Aorta (tissue), 5 donors: Measurements from ENCODE around the gene FGD4. TPM values are rescaled to one million over a fixed set of nuclear protein-coding genes. Genes with fewer than 3 reads are reported as not detected.
"Not testable (repeated sequence)": the region's sequence is repeated elsewhere in the genome, so short reads cannot be mapped to it uniquely, and the experiment has no call there.

Experiments
- ATAC-seq: fragments of 200-7000 bp; cut with Tn5 transposase; one replicate; pipeline ENCODE4 v1.9.1; 2022; ENCODE audit warnings: moderate library complexity; ENCODE audit not compliant: low FRiP score
- DNase-seq, 2 donors: peaks; one replicate each; pipeline ENCODE4 v3.0.0-alpha.2; 2020
- H3K27ac ChIP-seq, 2 donors: one replicate each; pipeline ENCODE4 v1.5.1; 2013; ENCODE audit warnings: low read length in 2 of 2, mild to moderate bottlenecking in 2 of 2, moderate library complexity in 2 of 2, control low read depth in 1 of 2, inconsistent platforms in 1 of 2, low read depth in 1 of 2
- H3K27me3 ChIP-seq, 2 donors: one replicate each; pipeline ENCODE4 v1.6.1; 2013; ENCODE audit warnings: control low read depth in 1 of 2, low read length in 1 of 2, mild to moderate bottlenecking in 1 of 2, moderate library complexity in 1 of 2; ENCODE audit not compliant: insufficient read depth in 2 of 2, control insufficient read depth in 1 of 2
- H3K36me3 ChIP-seq, 2 donors: one replicate each; pipeline ENCODE4 v1.6.1; 2013; ENCODE audit warnings: control low read depth in 1 of 2, low read length in 1 of 2, mild to moderate bottlenecking in 1 of 2; ENCODE audit not compliant: insufficient read depth in 2 of 2, control insufficient read depth in 1 of 2
- H3K4me1 ChIP-seq, 2 donors: one replicate each; pipeline ENCODE4 v1.6.1; 2013; ENCODE audit warnings: low read length in 2 of 2, control low read depth in 1 of 2, mild to moderate bottlenecking in 1 of 2, moderate library complexity in 1 of 2; ENCODE audit not compliant: insufficient read depth in 2 of 2, control insufficient read depth in 1 of 2
- H3K4me3 ChIP-seq, 2 donors: one replicate each; pipeline ENCODE4 v1.5.1; 2013; ENCODE audit warnings: low read length in 2 of 2, control low read depth in 1 of 2, mild to moderate bottlenecking in 1 of 2
- H3K9me3 ChIP-seq: one replicate; pipeline ENCODE4 v1.6.1; 2013; ENCODE audit warnings: mild to moderate bottlenecking, low read length; ENCODE audit not compliant: control insufficient read depth
- WGBS, 2 donors: extraction: QIAGEN DNeasy Blood & Tissue Kit; methylation state at CpG; one replicate each; pipeline ENCODE4 v1.1.7; 2013; 5-methylcytosine and 5-hydroxymethylcytosine counted together
- intact Hi-C, 2 donors: fragments of 100-400 bp; cut with DNase I; formaldehyde crosslinking; loops; one replicate each; pipeline versions ENCODE4 v1.14.2 to v1.15.0; 2022
- polyA plus RNA-seq, 2 donors: library from polyadenylated mRNA; stranded (reverse); fragments of 200-250 nt; gene quantifications; one replicate each; pipeline ENCODE4 v1.2.3, GENCODE V29; 2013
- total RNA-seq, 2 donors: library from RNA; stranded (reverse); fragmentation: NEBNext Ultra II Directional; extraction: Animal tissue kit (Norgen Biotek cat#: 25700); gene quantifications; one replicate each; pipeline ENCODE4 v1.2.1, GENCODE V29; 2021
- donor health status: healthy with polysubstance abuse.
- donor health status: Bipolar disorder and iron deficiency.
- donor health status: DM: no; HTN: no; CAD: no.
- donor health status: DM: no; HTN: no; CAD: no.
- donor health status: DM: yes; HTN: yes; CAD: no.

The FGD4 gene
- total and polyA plus RNA-seq, 4 donors: 5.5 to 46.9 (median 24.0) TPM

DNA sequence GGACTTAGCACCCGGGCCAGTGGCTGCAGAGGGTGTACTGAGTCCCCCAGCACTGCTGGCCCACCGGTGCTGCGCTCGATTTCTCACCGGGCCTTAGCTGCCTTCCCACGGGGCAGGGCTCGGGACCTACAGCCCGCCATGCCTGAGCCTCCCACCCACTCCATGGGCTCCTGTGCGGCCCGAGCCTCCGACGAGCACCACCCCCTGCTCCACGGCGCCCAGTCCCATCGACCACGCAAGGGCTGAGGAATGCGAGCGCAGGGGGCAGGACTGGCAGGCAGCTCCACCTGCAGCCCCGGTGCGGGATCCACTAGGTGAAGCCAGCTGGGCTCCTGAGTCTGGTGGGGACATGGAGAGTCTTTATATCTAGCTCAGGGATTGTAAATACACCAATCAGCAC lies 126.4 kb downstream of the FGD4 start:
- H3K9me3 ChIP-seq, H3K27ac ChIP-seq, ATAC-seq, H3K4me3 ChIP-seq, H3K36me3 ChIP-seq, DNase-seq, H3K27me3 ChIP-seq, intact Hi-C loops, H3K4me1 ChIP-seq: not testable (repeated sequence)
- 93 to 97% methylated on average over 12 to 20 of the region's 20 CpGs for WGBS, 2 donors

DNA sequence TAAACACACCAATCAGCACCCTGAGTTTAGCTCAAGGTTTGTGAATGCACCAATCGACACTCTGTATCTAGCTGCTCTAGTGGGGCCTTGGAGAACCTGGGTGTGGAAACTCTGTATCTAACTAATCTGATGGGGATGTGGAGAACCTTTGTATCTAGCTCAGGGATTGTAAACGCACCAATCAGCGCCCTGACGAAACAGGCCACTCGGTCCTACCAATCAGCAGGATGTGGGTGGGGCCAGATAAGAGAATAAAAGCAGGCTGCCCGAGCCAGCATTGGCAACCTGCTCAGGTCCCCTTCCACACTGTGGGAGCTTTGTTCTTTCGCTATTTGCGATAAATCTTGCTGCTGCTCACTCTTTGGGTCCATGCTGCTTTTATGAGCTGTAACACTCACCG lies 127.0 kb downstream of the FGD4 start:
- H3K9me3 ChIP-seq, H3K27ac ChIP-seq, DNase-seq, H3K4me3 ChIP-seq, intact Hi-C loops, H3K4me1 ChIP-seq, ATAC-seq, H3K36me3 ChIP-seq, H3K27me3 ChIP-seq: not testable (repeated sequence)
- 90 to 98% methylated on average over 9 of the region's 9 CpGs for WGBS, 2 donors

DNA sequence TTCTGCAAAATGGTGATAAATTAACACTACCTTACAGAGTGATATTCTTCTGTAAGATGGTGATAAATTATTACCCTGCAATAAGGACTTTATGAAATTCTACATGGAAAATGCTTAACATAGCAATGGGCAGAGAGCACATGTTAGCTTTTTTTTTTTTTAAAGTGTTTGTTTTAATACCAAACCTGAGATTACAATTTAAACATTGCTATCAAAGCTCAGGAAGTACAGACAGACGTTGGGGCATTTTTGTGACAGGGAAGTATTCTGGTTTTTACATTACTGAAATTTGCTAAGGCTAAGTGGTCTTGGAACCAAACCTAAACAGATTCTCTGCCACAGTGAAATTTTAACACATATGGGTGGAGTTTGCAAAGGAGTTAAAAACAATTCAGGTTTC lies 133.1 kb downstream of the FGD4 start:
- WGBS, 2 donors: 21 to 28% methylated on average over 1 of the region's 1 CpG
- Histone ChIP-seq H3K27ac (no peak overlapping the region), H3K9me3 (no peaks in the 10 kb centered on the region), H3K27me3 (no peaks in the 10 kb centered on the region), H3K36me3 (no peaks in the 10 kb centered on the region), H3K4me3 (no peak overlapping the region), H3K4me1 (peaks cover 0 to 5% of the 10 kb centered on the region in 2 donors)
- DNase-seq: no peak
- intact Hi-C loops: loop anchor here in 1 of 2 donors (10.0 kb wide), 1 partner anchor 142 kb away; the partner anchor contains the start of gene DNM1L
- ATAC-seq: no peak

GRCh38 chr12:32532951-32533350 lies 133.6 kb downstream of the FGD4 start:
- peaks cover 0 to 5% of the 10 kb centered on the region in 2 donors for H3K4me1 ChIP-seq
- no peak for ATAC-seq
- H3K4me3 ChIP-seq: no peak overlapping the region
- no peaks in the 10 kb centered on the region for H3K27me3 ChIP-seq
- peak overlapping the region; percentile 26 to 79 for H3K27ac ChIP-seq
- H3K9me3 ChIP-seq: no peaks in the 10 kb centered on the region
- H3K36me3 ChIP-seq: no peaks in the 10 kb centered on the region
- no peak for DNase-seq
- intact Hi-C loops: loop anchor here in 1 of 2 donors (10.0 kb wide), 1 partner anchor 142 kb away; the partner anchor contains the start of gene DNM1L

DNA sequence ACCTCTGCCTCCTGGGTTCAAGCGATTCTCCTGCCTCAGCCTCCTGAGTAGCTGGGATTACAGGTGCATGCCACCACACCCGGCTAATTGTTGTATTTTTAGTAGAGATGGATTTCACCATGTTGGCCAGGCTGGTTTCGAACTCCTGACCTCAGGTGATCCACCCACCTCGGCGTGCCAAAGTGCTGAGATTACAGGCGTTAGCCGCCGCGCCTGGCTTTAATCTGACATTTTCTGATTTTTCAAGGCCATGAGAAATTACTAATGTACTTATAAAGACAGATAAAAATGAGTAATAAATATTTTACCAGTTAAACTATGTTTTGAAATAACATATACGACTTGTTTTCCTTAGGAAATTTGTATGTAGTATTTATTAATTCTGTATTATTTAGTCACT lies 134.1 kb downstream of the FGD4 start:
- WGBS, 2 donors: 41 to 43% methylated on average over 10 of the region's 10 CpGs
- H3K4me3 ChIP-seq: not testable (repeated sequence)
- H3K27ac ChIP-seq: peak overlapping the region in 1 of 2 donors; percentile 90

DNA sequence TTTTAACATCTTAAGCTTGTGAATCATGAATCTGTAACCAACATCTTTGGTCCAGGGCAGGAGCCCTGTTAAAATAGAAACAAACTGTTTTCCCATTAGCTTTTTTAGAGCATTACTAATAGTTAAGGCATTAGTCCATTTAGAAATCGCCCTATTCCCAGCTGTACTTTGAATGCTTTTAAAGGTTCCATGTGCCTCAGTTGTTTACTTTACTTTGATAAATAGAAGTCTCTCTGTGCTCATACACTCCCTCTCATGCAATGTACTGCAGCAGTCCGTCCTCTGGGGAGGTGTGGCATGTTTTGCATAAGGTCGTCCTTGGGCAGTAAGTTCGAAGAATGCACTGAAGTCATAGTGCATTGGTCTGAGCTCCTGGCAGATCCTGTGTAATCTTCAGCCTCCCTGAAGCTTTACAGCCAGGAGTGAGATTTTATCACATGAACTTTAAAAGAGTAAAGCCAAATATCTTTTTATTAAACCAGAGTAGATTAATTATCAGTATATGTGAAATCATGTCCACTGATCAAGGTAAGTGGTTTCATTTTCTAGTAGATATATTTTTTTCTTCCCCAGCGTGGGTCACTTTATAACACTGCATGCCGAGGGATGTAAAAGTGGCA lies 134.7 kb downstream of the FGD4 start:
- DNase-seq (peak; percentile 73 to 81), ATAC-seq (peak; percentile 81)
- peak overlapping the region; percentile 39 to 58 for H3K27ac ChIP-seq
- H3K4me1 ChIP-seq: peaks cover 0 to 5% of the 10 kb centered on the region in 2 donors
- no peaks in the 10 kb centered on the region for H3K36me3 ChIP-seq
- no peaks in the 10 kb centered on the region for H3K27me3 ChIP-seq
- intact Hi-C loops: loop anchor here in 1 of 2 donors (10.0 kb wide), 1 partner anchor 141 kb away; the partner anchor contains the start of gene DNM1L
- 0 to 2% methylated on average over 6 of the region's 6 CpGs for WGBS, 2 donors
- H3K9me3 ChIP-seq: no peaks in the 10 kb centered on the region
- peak overlapping the region; percentile 79 to 97 for H3K4me3 ChIP-seq

More for the DNA sequence above, 134.1 kb downstream of the FGD4 start:
- intact Hi-C loops: loop anchor here in 1 of 2 donors (10.0 kb wide), 1 partner anchor 141 kb away; the partner anchor contains the start of gene DNM1L
- DNase-seq, H3K27me3 ChIP-seq, H3K36me3 ChIP-seq, H3K9me3 ChIP-seq, ATAC-seq, H3K4me1 ChIP-seq: not testable (repeated sequence)

- DNase-seq: no peak
- Histone ChIP-seq H3K27ac (peak overlapping the region in 1 of 2 donors; percentile 39), H3K27me3 (no peaks in the 10 kb centered on the region), H3K4me1 (peaks cover 0 to 5% of the 10 kb centered on the region in 2 donors), H3K9me3 (no peaks in the 10 kb centered on the region), H3K36me3 (no peaks in the 10 kb centered on the region), H3K4me3 (peak overlapping the region; percentile 79 to 97)
- intact Hi-C loops: loop anchor here in 1 of 2 donors (10.0 kb wide), 1 partner anchor 140 kb away; the partner anchor contains the start of gene DNM1L
- 1 to 5% methylated on average over 1 of the region's 1 CpG for WGBS, 2 donors
- no peak for ATAC-seq
Observed at GRCh38 chr12:32534698-32535097, 135.3 kb downstream of the FGD4 start.

GRCh38 chr12:32535288-32535999 lies 136.1 kb downstream of the FGD4 start:
- DNase-seq: peak; percentile 88 to 91
- 0 to 1% methylated on average over 6 of the region's 6 CpGs for WGBS, 2 donors

More at GRCh38 chr12:32535288-32535999, 136.1 kb downstream of the FGD4 start:
- H3K36me3 ChIP-seq: no peaks in the 10 kb centered on the region
- H3K27ac ChIP-seq: peak overlapping the region in 1 of 2 donors; percentile 89
- intact Hi-C loops: loop anchor here in 1 of 2 donors (10.0 kb wide), 1 partner anchor 139 kb away; the partner anchor contains the start of gene DNM1L
- ATAC-seq: peak; percentile 90
- H3K4me3 ChIP-seq: peak overlapping the region; percentile 79 to 97
- H3K9me3 ChIP-seq: no peaks in the 10 kb centered on the region
- H3K4me1 ChIP-seq: peaks cover 0 to 5% of the 10 kb centered on the region in 2 donors
- no peaks in the 10 kb centered on the region for H3K27me3 ChIP-seq
